ENCODE data around the gene BTNL9. TPM values are rescaled to one million over a fixed set of nuclear protein-coding genes. Genes with fewer than 3 reads are reported as not detected.

The BTNL9 gene
- total and polyA plus RNA-seq, 2 of the 8 experiments (the other 6 are each of a cell fraction or from before 2014, with no cell fraction given), result 0.23 to 0.89 TPM

- no peak overlapping the region for H2BK20ac ChIP-seq (ENCODE audit: low read length)
- peak overlapping the region; percentile 29 to 51 (median 42) for H3K4me3 ChIP-seq (ENCODE audit: extremely low read depth in 1 of 4, insufficient read depth in 2 of 4, low read depth in 3 of 4, low read length in 4 of 4)
- FAIRE-seq (no peak), DNase-seq (ENCODE audit: low read depth in 1 of 2, low spot score in 2 of 2) (no peak)
- H4K91ac ChIP-seq (replicated peaks; ENCODE audit: insufficient read length, low read length), result no peak overlapping the region
- H3K4me1 ChIP-seq (replicated peaks in 1 of 4; ENCODE audit: control insufficient read depth in 3 of 4, insufficient read depth in 4 of 4, low read length in 3 of 4), result peaks cover 3 to 12% (median 7%) of the 10 kb centered on the region in 4 experiments; a peak in 6 of 7 replicates
- no peak overlapping the region for H3K23ac ChIP-seq (ENCODE audit: insufficient read length)
- H2AK5ac ChIP-seq (ENCODE audit: low read depth, low read length), result no peak overlapping the region
- no peak overlapping the region for H3K18ac ChIP-seq (ENCODE audit: extremely low read depth, low read length)
- H3K23me2 ChIP-seq (ENCODE audit: low read depth, low read length), result peaks cover 8% of the 10 kb centered on the region; the same call in 1 of the 2 replicates
- H4K20me1 ChIP-seq (replicated peaks in 1 of 2; ENCODE audit: control insufficient read depth in 1 of 2, insufficient read depth in 2 of 2, low read length in 2 of 2), result peaks cover 2 to 4% of the 10 kb centered on the region in 2 experiments
- no peak overlapping the region for H3K4ac ChIP-seq (replicated peaks; ENCODE audit: insufficient read length, low read depth, low read length)
- H3K79me2 ChIP-seq (ENCODE audit: control insufficient read depth in 1 of 2, insufficient read depth in 2 of 2, low read length in 2 of 2), result no peaks in the 10 kb centered on the region
- WGBS, 2 experiments (ENCODE audit: extremely low coverage in 1 of 2, insufficient coverage in 1 of 2, insufficient read length in 1 of 2, insufficient replicate concordance in 2 of 2, low coverage in 1 of 2, low lambda C conversion rate in 2 of 2, missing lambda C conversion rate in 1 of 2), result 29% methylated on average over 19 of the region's 22 CpGs; no CpG with 5 or more reads in 1 of the 2 experiments
- no peak overlapping the region for H2BK12ac ChIP-seq (ENCODE audit: low read depth, low read length)
- ChIA-PET CTCF (ENCODE audit: partially characterized antibody) (no interaction called here), POLR2A (ENCODE audit: partially characterized antibody) (no interaction called here)
- H3K9me3 ChIP-seq (ENCODE audit: insufficient read depth in 2 of 2, low read depth in 1 of 2, low read length in 1 of 2), result peaks cover 0 to 2% of the 10 kb centered on the region in 2 experiments; a peak in 1 of 4 replicates
- no peak overlapping the region for H2BK120ac ChIP-seq (replicated peaks; ENCODE audit: low read depth, low read length)
- no peak overlapping the region for H3K14ac ChIP-seq (ENCODE audit: insufficient read length)
- H3K4me2 ChIP-seq (ENCODE audit: insufficient read depth in 1 of 2, low read depth in 2 of 2, low read length in 2 of 2), result peak overlapping the region; percentile 67 to 83
- H2BK5ac ChIP-seq (ENCODE audit: low read depth, low read length), result no peak overlapping the region
- H3K9ac ChIP-seq (replicated peaks in 1 of 4; ENCODE audit: extremely low read depth in 1 of 4, low read depth in 3 of 4, low read length in 3 of 4), result no peak overlapping the region
- peaks cover 53 to 84% (median 76%) of the 10 kb centered on the region in 4 experiments for H3K27me3 ChIP-seq (replicated peaks in 1 of 4; ENCODE audit: control insufficient read depth in 3 of 4, extremely low read depth in 1 of 4, insufficient read depth in 3 of 4, low read length in 3 of 4)
- no peaks in the 10 kb centered on the region for H3K79me1 ChIP-seq (ENCODE audit: low read depth, low read length)
- H4K8ac ChIP-seq (ENCODE audit: extremely low read depth, insufficient read depth, low read length), result no peak overlapping the region
- TF ChIP-seq TBP (IDR thresholded peaks at IDR 0.05; ENCODE audit: low read depth, low read length) (no peak), CBX5 (IDR thresholded peaks at IDR 0.05; ENCODE audit: low read depth, low read length) (no peak), CHD2 (IDR thresholded peaks at IDR 0.05; ENCODE audit: low read length) (no peak), POLR2AphosphoS5 (IDR thresholded peaks at IDR 0.05; ENCODE audit: low read depth, low read length) (no peak), JUND (IDR thresholded peaks at IDR 0.05; ENCODE audit: low read length) (no peak), SAP30 (IDR thresholded peaks at IDR 0.05; ENCODE audit: insufficient read depth, insufficient replicate concordance, low read length) (no peak), TAF7 (optimal IDR thresholded peaks at IDR 0.05; ENCODE audit: borderline replicate concordance, low read depth, low read length) (no peak), EZH2 (IDR thresholded peaks at IDR 0.05; ENCODE audit: low read depth, low read length, severe bottlenecking) (no peak), SUZ12 (IDR thresholded peaks at IDR 0.05; ENCODE audit: low read length) (no peak), ZNF274 (IDR thresholded peaks at IDR 0.05; ENCODE audit: borderline replicate concordance, extremely low read depth, low read length) (no peak)
- TF ChIP-seq, protein P1, sequence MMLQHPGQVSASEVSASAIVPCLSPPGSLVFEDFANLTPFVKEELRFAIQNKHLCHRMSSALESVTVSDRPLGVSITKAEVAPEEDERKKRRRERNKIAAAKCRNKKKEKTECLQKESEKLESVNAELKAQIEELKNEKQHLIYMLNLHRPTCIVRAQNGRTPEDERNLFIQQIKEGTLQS (IDR thresholded peaks at IDR 0.05; ENCODE audit: insufficient read depth, low read depth, low read length), result no peak
- H3K36me3 ChIP-seq (ENCODE audit: control insufficient read depth in 2 of 4, insufficient read depth in 4 of 4, low read length in 3 of 4), result 0 out of 8 replicates have a peak, but pooled peaks cover 0 to 2% (median 0%) of the 10 kb centered on the region in 4 experiments
- H2BK15ac ChIP-seq (ENCODE audit: low read length), result no peak overlapping the region
- no peak overlapping the region for H2AFZ ChIP-seq (ENCODE audit: low read length)
- H3K27ac ChIP-seq (ENCODE audit: low read depth, low read length), result no peak overlapping the region
- H4K5ac ChIP-seq (ENCODE audit: insufficient read length, low read depth, low read length), result no peak overlapping the region
- no peak overlapping the region for H3K56ac ChIP-seq (replicated peaks; ENCODE audit: insufficient read length, low read depth, low read length)
Measured at GRCh38 chr5:181058786-181059296, 18.8 kb downstream of the BTNL9 start.
